Hepatic stellate cell (primary cell): ENCODE measurements around the gene DOK7.

Experiments
- DNase-seq: peaks from one replicate; pipeline ENCODE4 v3.0.0; 2011; ENCODE audit warnings: low spot score

DOK7 gene

GRCh38 chr4:3475041-3475712, 12.1 kb downstream of the DOK7 start:
- DNase-seq: no peak

DNA sequence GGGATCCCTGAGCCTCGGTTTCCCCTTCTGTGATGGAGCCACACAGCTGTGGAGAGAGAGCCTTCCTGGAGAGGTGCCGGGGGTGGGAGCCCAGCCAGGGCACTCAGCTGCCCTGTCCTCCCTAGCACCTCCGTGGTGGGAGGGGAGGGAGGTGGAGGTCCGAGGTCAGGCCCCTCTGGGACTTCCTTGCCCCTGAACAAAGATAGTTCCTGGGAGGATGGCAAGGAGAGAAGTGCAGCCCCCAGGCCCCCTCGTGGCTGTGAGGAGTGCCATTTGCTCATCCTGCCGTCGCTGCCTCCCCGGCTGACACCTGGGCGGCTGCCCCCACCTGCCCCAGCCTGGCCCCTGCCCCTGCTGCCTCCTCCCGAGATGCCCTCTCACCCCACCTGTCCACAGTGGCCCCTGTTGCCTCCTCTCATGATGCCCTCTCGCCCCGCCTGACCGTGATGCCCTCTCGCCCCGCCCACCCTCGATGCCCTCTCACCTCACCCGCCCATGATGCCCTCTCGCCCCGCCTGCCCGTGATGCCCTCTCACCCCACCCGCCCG, 12.7 kb downstream of the DOK7 start:
- DNase-seq: no peak

DNA sequence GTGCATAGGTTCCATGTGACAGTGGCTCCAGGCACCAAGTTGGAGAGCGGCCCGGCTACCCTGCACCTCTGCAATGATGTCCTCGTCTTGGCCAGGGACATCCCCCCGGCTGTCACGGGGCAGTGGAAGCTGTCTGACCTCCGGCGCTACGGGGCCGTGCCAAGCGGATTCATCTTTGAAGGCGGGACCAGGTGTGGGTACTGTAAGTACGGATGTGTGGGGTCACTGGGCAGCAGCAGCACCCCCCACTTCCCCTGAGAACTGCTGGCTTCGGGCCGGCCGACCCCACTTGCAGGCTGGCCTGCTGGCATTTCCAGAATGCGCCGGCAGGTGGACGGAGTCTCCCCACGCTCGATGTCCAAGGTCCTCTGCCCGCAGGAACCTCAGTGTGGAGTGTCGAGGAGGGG, 13.2 kb downstream of the DOK7 start:
- DNase-seq: no peak

- DNase-seq: no peak
Observed at GRCh38 chr4:3476936-3477749, 14.0 kb downstream of the DOK7 start.

DNA sequence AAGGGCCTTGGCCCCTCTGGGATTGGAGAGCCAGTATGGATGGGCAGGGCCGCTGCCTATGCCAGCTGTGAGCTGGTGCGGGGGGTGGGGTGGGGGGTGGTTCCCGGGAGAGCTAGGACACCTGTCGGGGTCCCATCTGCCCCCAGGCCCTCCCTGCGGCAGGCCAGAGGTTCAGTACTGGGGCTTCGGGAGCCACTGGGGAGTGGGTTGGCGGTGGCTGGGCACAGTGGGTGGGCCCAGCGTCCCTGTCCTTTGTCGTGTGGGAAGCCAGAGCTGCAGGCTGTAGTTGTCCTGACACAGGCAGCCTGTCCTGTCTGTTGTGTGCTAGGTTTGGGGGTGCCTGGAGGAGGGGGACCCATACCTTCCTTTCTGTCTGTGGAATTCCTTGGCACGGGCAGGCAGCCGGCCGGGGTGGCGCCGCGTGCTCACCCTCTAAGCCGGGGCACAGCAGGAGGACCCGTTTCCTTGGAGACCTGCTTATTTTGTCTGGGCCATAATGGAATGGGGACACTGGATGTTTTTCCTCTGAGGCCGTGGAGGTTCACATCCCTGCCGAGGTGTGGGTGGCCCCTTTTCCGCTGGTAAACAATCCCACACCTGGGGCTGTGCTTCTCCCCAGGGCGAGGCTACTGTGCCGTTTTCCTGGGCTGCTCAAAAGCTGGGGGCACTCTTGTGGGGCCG, 14.8 kb downstream of the DOK7 start:
- no peak for DNase-seq

DNA sequence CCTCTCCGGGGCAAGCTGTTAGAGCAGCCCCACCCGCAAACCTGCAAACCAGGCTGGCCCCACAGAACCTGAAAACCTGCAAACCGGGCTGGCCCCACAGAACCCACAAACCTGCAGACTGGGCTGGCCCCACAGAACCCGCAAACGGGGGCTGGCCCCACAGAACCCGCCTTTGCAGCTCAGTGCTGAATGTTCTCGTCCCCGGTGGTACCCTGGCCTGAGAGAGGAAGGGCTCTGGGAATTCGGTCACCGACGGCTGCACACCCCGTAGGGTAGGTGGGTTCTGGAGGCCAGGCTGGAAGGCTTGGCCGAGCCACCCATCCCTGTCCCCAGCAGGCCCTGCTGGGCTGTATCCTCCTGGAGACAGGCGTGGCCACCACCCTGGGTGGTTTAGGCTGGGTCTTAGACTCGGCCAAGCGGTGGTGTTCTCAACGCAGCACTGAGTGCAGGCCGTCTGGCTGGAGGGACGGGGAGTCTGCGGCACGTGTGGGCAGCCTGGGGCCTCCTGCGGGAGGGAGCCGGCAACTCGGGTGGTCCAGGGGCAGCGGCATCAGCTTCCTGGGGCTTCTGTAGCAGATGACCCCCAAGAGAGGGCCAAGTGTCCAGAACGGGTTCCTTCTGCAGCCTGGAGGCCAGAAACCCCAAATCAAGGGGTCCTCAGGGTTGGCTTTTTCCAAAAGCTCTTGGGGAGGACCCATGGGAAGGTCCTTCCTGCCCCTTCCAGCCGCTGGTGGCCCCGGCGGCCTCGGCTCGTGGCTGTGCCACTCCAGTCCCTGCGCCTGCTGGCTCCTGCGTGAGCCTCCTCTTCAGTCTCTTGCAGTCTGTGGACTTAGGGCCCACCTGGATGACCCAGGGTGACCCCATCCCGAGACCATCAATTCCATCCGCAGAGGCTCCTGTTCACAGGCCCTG, 15.6 kb downstream of the DOK7 start:
- DNase-seq: no peak

- DNase-seq: no peak
Observed at GRCh38 chr4:3479358-3480101, 16.4 kb downstream of the DOK7 start.

DNA sequence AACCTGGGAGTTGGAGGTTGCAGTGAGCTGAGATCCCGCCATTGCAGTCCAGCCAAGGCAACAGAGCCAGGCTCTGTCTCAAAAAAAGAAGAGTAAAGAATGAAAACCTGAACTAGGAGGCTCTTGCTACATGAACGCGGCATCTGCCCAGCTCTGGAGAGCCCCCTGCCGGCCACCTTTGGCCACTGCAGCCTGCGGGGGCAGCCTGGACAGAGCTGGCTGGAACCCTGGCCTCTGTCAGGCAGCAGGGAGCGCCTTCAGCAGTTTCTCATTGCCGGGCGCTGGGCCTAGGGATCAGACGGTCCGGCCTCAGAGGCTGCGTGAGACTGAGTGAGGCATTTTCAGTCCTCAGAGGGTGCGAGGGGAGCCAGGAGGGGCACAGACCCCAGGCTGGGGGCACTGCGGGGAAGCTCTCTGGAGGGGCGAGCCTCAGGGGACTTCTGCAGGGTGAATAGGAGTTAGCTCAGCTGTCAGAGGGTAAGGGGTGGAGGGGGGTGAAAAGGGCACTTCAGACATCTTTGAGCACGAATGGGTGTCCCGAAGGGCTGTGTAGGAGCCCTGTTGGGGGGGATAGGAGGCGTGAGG, 17.5 kb downstream of the DOK7 start:
- peak; percentile 89 for DNase-seq

DNA sequence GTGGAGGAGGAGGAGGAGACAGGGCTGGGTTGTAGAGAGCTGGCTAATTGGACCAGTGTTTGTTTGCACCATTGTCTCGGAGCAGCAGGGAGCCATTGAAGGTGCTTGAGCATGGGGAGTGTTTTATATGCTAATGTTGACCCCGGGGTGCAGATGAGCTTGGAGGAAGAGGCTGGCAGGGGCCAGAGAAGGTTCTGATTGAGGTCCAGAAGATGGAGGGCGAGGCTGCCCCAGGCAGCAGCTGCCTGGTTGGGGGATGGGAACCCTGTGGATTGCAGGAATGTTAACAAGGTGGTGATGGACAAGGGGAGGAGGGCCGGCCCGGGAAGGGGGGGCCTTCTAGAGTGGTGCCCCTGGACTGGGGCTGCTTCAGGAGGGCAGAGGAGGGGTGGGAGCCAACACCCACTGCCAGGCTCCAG, 18.0 kb downstream of the DOK7 start:
- no peak for DNase-seq

GRCh38 chr4:3481783-3482393, 18.8 kb downstream of the DOK7 start:
- DNase-seq: no peak

DNA sequence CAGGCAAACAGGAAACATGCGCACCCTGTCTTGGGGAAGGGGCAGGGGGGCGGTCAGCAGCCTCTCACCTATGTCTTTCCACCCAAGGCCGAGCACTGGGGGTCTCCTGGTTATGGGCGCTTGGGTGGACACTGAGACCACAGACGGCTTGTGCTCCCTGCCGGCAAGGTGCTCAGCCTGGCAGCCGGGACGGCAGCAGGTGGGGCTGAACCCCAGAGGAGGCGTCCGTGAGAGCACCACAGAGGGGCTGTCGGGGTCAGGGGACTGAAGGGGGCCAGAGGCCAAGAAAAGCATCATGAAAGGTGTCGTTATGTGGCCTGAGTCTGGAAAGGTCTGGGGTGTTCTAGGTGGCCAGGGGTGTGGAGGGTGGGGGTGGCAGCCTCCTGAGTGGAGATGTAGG, 19.6 kb downstream of the DOK7 start:
- no peak for DNase-seq

DNA sequence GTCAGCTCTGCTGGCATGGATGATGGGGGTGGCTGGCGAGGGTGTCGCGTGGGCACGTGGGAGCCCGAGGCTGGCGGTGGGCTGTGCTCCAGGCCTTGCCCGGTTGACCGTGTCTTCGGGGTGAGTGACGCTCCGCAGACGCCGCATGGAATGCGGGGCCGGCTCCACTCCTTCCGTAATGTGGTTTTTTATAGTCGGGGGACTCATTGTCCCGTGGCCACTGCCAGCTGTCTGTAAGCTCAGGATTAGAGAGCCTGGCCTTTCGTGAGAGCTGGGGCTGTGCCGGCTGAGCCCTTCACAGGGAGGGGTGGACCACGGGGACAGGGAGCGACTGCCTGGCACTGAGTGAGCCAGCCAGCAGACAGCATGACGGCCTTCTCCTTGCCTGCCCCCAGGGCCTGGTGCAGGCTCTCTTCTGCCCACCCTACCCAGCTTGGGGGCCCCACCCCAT, 20.4 kb downstream of the DOK7 start:
- DNase-seq: peak; percentile 93

- DNase-seq: no peak
Observed at GRCh38 chr4:3484057-3484973, 21.2 kb downstream of the DOK7 start.

DNA sequence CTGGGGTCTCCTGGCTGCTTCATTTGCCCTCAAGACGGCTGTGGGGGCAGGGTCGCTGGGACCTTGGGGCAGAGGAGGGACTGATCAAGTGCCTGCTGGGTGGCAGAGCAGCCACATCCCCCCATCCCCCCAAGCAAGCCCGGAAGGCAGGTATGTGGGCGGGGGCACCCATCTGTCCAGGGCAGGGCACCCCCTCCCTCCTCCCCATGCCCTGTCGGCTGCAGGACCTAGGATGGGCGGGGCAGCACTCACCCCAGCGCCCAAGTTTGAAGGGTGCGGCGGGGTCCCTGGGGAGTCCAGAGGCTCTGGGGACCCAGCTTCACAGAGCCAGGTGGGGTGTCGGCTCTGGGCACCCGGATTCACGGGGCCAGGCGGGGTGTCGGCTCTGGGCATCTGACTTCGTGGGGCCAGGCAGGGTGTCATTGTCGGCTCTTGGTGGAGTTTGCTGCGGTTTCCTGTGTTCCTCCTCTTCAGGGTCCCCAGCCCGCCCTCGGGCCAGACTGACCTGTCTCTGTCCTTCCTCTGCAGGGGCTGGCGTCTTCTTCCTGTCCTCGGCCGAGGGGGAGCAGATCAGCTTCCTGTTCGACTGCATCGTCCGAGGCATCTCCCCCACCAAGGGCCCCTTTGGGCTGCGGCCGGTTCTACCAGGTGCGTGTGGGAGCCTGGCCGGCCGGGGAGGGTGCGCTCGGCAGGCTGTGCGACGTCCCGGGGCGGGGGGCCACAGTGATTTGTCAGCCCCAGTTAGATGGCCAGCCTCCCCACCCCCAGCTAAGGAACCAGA, 22.1 kb downstream of the DOK7 start:
- DNase-seq: no peak

DNA sequence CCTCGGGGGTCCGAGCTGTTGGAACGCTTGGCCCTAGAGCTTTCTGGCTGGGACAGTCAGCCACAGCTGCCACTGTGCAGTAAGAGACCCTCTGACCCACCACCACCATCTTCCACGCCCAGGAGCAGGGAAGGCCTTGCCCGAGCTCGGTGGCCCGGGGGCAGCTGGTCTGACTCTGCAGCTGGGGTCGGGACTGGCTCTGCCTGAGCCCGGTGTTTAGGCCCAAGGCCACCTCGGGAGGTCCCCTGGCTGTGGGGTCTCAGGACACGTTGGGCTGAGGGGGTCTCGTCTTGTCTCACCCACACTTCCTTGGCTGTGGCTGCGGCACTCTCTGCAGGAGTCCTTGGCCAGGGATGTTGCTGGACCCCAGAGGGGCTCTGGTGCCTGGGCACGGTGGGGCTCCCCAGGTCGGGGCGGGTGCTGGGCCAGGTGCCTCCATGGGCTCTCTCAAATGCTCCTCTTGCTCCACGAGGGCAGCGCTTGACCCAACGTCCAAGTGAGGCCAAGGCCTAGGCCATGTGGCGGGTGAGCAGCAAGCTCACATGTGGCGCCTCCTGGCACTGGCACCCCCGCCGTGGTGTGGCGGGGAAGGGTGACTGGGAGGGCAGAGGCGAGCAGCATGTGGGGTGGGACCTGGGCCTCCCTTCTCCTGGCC, 22.9 kb downstream of the DOK7 start:
- DNase-seq: no peak

GRCh38 chr4:3486541-3487540, 23.7 kb downstream of the DOK7 start:
- no peak for DNase-seq
